ENCODE results near the gene WDFY2. TPM values are rescaled to one million over a fixed set of nuclear protein-coding genes. Genes with fewer than 3 reads are reported as not detected.

WDFY2 gene
- total RNA-seq, 1 experiment from 2014 or later = 25.7 TPM

- peaks cover 20% of the 10 kb centered on the region for H3K36me3 Mint-ChIP-seq
- no peak for TF ChIP-seq SOX15 (CRISPR knock-in tag; IDR thresholded peaks at IDR 0.05)
- TF ChIP-seq ZNF396 (CRISPR knock-in tag; IDR thresholded peaks at IDR 0.05; ENCODE audit: borderline replicate concordance) = no peak
- no peak for TF ChIP-seq ZNF512 (CRISPR knock-in tag; IDR thresholded peaks at IDR 0.05; ENCODE audit: borderline replicate concordance)
- no peak for TF ChIP-seq NFE2L1 (CRISPR knock-in tag; IDR thresholded peaks at IDR 0.05)
- no peak for TF ChIP-seq ATF2 (CRISPR knock-in tag; IDR thresholded peaks at IDR 0.05; ENCODE audit: borderline replicate concordance, low read depth)
- H3K4me1 Mint-ChIP-seq = no peaks in the 10 kb centered on the region
- no peaks in the 10 kb centered on the region; the same call in 1 of the 2 replicates for H3K27me3 Mint-ChIP-seq (ENCODE audit: low read depth)
- H3K27ac Mint-ChIP-seq = peak overlapping the region; percentile 71; the same call in 1 of the 2 replicates
- POLR2A ChIA-PET = no interaction called here
- peaks cover 18% of the 10 kb centered on the region for H3K9me3 Mint-ChIP-seq
- no peak for DNase-seq (ENCODE audit: low spot score)
- no peak for ATAC-seq
- H3K4me3 Mint-ChIP-seq = no peak overlapping the region
- CTCF ChIA-PET = no interaction called here
Observed at GRCh38 chr13:51704399-51705313, 120.4 kb downstream of the WDFY2 start.

- no peaks in the 10 kb centered on the region; the same call in 1 of the 2 replicates for H3K27me3 Mint-ChIP-seq (ENCODE audit: low read depth)
- H3K4me1 Mint-ChIP-seq = no peaks in the 10 kb centered on the region
- no peak overlapping the region for H3K27ac Mint-ChIP-seq
- DNase-seq (ENCODE audit: low spot score) = no peak
- H3K36me3 Mint-ChIP-seq = peaks cover 34% of the 10 kb centered on the region
- no peak overlapping the region for H3K4me3 Mint-ChIP-seq
- ATAC-seq = no peak
- ChIA-PET CTCF (no interaction called here), POLR2A (no interaction called here)
- peaks cover 21% of the 10 kb centered on the region; the same call in 1 of the 2 replicates for H3K9me3 Mint-ChIP-seq
- TF ChIP-seq ZNF416 (CRISPR knock-in tag; IDR thresholded peaks at IDR 0.05) (no peak), ERG (CRISPR knock-in tag; IDR thresholded peaks at IDR 0.05) (no peak), CREB1 (CRISPR knock-in tag; IDR thresholded peaks at IDR 0.05) (no peak), IRF2 (CRISPR knock-in tag; IDR thresholded peaks at IDR 0.05; ENCODE audit: borderline replicate concordance, low read depth) (no peak), ZNF532 (CRISPR knock-in tag; IDR thresholded peaks at IDR 0.05; ENCODE audit: borderline replicate concordance) (no peak), AR (CRISPR knock-in tag; IDR thresholded peaks at IDR 0.05) (no peak), TEAD1 (CRISPR knock-in tag; IDR thresholded peaks at IDR 0.05) (no peak), JAZF1 (CRISPR knock-in tag; IDR thresholded peaks at IDR 0.05) (no peak), TP53 (CRISPR knock-in tag; IDR thresholded peaks at IDR 0.05) (no peak), FOXK1 (CRISPR knock-in tag; IDR thresholded peaks at IDR 0.05) (no peak), ZMAT4 (CRISPR knock-in tag; IDR thresholded peaks at IDR 0.05) (no peak)
Observed at GRCh38 chr13:51707461-51707860, 123.2 kb downstream of the WDFY2 start.

Measured in WTC11 (cell line).